GM18511 (cell line): ENCODE data around the gene RHOH.
"Not testable (repeated sequence)": the region's sequence is repeated elsewhere in the genome, so short reads cannot be mapped to it uniquely, and the experiment has no call there.

ENCODE experiments used
- ATAC-seq: cut with Tn5 transposase; IDR thresholded peaks from one replicate; pipeline ENCODE4 v1.9.1; 2021; ENCODE audit warnings: mild to moderate bottlenecking, moderate library complexity; ENCODE audit not compliant: unreplicated experiment

The RHOH gene

DNA sequence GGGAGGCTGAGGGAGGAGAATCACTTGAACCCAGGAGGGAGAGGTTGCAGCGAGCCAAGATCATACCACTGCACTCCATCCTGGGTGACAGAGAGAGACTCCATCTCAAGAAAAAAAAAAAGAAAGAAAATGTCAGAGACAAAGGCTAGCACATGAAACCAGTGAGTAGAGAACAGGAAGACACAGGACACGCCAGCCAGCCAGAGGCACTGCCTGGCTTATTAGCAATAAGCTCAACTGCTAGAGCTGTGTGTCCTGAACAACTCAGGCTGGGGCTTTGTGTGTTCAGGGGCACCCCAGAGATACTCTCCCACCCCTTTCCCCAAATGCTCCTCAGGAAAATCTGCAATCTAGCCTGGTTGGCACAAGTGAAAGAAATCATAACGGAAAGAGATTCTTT, 60.0 kb downstream of the RHOH start:
- ATAC-seq, result no peak

DNA sequence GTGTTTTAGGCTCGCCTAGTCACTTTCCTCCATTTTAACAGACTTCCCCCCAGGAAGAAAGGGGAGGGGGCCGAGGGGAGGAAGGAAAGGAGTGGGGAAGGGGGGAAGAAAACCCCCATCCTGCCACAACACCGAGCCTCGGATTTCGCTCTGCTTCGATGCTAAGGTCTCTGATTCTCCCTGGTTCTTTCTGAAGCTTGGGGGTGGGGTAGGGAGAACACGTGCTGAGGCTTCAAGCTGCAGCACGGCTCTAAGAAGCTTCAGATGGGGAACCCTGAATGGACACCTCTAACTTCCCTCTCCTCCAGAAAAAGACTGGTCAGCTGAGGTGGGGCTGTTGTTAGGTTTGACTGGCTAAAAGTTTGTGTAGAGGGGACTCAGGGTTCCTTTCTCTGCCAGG, 61.8 kb downstream of the RHOH start:
- ATAC-seq, result no peak

DNA sequence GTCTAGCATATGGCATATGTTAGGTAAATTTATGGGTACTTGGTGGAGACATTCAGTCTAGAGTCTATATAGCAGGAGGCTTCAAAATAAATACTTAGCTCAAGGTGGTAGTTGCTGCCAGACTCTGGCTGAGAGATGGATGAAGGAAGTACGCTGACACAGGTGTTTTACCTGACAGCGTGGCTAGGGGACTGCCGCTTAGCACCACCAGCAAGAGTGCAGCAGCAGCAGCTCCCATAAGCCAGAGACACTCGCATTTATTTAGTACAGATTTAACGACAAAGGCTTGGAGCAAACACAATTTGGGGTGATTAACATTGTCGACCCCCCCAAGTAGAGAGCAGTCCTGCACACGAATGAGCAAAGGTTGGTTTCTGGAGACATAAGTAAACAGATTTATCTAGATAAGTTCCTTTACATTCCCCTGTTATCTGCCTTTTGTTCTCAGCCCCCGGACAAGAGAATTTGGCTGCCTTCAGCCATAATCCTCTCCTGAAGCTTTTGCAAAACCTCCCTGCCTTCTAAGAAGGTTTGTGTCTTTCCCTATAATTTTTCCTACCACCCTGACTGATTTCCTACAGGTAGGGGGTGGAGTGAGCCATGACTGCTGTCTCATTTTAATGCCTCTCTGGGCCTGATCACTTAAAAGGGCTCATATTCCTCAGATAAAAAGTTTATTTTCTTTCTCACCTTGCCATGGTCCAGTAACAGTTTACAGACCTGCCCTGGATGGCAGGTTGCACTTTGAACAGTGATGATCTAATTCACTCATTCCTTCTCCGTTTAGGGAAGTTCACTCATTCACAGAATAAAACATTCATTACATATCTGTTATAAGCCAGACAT, 64.6 kb downstream of the RHOH start:
- ATAC-seq, result no peak

DNA sequence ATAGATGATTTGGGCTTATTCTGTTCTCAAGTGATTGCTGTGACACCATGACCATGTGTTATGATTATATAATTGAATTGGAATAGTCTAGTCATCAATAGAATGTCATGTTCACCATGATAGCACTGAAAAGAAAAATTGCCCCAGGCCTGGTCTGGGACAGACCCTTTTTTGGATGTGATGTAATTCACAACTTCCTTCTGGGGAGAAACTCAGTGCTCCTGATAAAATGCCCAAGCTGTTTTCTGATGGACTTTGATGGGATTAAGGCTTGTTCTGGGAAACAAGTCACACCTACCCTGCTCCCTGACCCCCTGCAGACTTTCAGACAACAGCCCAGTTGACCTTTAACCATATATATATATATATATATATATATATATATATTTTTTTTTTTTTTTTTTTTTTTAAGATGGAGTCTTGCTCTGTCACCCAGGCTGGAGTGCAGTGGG, 65.3 kb downstream of the RHOH start:
- no peak for ATAC-seq

DNA sequence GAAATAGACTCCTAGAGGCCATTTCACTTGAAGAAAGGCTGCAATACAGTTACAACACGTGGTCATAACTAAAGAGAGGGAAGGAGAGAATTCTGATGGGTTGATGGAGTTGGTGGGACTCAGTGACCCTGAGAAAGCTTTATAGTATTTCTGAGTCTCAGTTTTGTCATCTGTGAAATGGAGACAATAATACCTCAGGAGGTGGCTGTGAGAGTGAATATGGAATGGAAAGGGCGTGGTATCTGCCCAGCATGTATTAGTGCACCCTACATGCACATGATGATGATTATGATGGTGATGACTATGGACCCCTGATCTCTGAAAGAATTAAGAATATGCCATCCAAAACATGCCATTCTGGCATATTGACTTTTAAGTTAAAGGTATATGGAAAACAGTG, 66.0 kb downstream of the RHOH start:
- no peak for ATAC-seq

DNA sequence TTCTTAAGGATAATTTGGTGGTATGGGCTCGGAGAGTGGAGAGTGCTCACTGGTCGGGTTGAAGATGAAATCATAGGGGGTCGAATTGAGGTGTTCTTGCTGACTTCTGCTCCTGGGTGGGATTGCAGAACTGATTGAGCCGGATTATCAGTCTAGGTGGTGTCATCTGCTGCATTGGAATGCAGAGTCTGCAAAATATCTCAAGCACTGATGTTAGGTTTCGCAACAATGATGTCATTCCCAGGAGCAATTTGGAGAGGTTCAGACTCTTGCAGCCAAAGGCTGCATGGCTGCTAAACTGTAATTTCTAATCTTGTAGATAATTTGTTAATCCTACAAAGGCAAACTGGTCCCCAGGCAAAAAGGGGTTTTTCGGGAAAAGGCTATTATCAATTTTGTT, 67.7 kb downstream of the RHOH start:
- no peak for ATAC-seq

DNA sequence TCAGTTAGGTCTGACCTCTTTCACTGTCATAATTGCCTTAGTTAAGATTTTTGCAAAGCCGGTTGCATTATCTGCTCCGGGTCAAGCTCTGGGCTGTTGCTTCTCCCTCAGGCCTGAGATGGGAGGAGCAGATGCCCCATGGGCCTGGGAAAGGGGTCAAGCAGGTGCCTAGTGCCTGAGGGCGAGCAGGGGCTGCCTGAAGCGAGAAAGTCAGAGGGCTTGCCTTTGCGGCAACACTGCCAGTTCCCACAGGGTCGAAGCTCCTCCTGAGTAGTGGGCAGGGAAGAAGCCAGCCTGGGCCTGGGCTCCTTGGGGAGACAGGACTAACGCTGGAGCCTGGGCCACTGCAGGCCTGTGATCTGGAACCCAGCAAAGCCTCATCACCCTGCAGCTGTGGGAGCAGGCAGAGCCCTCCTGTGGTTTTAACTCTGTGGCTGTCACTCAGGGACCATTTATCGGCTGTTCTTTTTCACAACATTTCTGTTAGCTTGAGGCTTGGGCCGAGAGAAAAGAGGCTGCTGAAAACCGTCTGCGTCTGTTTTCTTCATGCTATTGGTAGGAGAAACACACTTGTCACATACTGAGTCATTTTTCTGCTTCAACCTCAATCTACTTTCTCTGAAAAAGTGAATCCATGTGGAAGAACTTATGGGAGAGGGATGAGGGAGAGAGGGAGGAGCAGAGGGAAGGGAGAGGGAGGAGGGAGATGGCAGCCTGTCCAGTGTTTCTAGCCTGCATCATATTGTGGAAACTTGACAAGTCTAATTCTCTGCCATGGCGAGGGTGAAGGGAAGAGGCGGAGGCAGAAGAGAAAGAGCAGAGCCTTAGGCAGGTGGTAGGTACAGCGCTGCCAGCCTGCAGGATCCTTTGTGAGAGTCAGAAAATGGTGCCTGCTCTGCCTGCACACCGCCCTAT, 68.4 kb downstream of the RHOH start:
- ATAC-seq, result no peak

DNA sequence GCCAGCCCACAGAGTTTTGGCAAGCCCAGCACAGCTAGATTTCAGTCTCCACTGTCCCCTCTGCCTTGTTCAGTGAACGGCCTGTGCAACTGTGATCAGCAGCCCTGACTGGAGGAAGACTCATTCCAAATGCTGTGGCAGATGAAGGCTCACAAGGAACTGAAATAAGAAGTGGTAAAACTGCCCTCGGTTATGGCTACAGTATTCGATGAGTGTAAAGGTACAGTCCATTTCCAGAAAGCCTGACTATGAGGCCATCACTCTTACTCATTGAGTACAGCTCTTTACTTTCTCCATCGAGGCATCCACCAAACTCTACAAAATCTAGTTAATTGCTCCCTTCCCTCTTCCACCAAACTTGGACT, 69.1 kb downstream of the RHOH start:
- no peak for ATAC-seq

DNA sequence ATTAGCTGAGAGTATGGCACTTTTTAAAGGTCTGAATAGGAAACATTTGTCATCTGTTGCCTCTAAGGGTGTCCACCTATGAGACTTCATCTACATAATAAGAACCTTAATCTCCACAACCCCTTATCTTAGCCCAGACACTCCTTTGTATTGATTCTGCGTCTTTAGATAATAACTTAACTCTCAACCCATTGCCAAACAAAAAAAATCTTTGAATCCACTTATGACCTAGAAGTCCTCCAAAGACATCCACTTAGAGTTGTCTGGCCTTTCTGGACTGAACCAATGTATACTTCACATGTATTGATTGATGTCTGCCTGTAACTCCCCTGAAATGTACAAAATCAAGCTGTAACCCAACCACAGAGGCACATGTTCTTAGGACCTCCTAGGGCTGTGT, 72.3 kb downstream of the RHOH start:
- no peak for ATAC-seq

DNA sequence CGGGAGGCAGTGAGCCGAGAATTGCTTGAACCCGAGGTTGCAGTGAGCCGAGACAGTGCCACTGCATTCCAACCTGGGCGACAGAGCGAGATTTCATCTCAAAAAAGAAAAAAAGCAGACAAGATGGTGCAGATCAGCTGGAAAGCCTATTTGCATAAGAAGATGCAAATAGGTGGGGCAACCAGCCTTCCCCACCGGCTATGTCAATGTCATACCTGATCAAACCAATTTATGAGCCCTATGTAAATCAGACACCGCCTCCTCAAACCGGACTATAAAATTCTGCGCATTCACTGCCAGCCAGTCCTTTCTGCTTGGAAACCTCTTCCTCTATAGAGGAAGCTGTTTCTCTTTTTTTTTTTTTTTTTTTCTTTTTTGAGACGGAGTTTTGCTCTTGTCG, 73.8 kb downstream of the RHOH start:
- no peak for ATAC-seq

DNA sequence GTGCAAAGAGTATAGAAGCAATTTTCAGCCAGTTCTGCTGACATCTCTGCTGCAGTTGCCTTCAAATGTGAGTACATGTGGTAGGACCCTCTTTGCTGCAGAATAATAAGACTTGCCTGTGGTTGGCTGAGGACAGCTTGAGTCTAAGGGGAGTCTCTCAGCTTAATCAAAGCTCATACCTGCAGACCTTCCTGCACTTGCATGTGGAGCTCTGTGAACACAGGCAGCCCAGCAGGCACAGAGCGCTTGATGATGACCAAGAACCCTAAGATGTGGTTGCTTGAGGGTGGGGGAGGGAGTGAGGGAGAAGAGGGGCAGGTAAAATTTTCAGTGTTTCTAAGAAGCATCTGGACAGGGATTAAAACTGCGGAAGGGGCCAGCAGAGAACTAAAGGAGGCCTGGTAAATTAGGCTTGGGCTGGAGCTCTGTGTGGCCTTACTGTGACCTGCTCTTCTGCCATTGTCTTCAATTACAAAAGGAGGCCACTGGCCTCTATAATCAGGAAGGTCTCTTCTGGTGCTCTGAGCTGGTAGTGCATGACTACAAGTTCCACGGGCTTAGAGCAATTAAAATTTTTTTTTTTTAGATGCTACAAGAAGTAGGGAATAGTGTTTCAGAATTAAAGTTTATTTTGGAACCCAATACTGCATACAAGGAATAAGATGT, 78.4 kb downstream of the RHOH start:
- ATAC-seq, result no peak

DNA sequence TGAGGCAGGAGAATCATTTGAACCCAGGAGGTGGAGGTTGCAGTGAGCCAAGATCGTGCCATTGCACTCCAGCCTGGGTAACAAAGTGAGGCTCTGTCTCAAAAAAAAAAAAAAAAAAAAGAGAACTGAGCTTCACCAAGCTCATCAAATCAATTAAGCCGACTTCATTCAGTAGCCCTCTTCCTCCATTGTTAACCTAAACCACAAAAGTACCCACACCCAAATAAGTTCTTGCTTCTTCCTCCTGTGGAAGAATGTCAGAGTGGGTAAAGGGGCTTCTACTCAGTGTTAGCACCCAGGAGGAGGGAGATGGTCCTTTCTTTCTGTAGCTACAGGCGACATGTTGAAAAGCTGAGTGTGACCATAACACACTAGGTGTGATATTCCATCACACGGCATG, 79.7 kb downstream of the RHOH start:
- no peak for ATAC-seq

DNA sequence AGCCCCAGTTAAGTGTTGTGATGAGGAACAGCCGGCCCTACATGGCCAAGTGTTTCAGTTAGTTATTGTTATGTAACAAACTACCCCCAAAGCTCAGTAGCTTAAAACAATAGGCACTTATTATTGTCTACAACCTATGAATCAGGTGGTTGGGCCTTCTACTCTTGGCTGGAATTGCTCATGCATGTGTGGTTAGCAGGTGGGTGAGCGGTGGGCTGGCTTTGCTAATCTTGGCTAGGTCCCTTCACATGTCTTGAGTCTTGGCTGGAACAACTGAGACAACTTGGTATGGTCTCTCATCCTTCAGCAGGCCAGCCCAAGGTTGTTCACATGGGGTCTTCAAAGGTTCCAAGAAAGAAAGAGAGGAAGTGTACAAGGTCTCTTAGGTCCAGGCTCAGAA, 83.8 kb downstream of the RHOH start:
- ATAC-seq, result no peak

DNA sequence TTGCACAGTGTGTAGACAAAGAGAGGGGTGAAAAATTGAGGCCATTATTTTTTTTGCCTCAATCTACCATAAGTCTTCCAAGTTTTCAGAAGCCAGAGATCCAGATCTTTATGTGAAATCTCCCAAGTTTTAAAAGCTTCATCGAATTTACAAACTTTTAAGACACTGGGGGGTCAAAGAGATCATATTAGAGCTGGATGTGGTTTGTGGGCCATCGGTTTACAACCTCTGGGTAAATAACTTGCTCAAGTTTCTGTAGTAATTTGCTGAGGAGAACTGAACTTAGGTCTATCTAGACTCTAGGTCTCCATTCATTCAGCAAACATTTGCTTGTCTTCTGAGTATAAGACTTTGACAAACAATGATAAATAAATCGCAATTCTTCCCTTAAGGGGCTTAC, 84.3 kb downstream of the RHOH start:
- ATAC-seq, result no peak

DNA sequence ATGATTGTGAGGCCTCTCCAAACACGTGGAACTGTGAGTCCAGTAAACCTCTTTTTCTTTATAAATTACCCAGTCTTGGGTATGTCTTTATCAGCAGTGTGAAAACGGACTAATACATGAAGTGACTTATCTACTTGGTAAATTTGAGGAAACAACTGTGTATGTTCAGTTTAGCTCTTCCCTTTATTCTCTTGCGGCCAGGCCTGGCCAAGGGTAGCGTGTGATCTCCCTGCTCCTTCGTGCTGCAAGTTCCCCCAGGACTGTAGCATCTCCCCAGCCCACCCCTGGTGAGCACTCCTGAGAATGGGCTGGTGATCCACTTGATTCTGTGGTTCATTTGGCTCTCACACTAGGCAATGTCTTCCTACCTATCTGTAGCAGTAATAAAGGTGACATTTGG, 85.1 kb downstream of the RHOH start:
- no peak for ATAC-seq

DNA sequence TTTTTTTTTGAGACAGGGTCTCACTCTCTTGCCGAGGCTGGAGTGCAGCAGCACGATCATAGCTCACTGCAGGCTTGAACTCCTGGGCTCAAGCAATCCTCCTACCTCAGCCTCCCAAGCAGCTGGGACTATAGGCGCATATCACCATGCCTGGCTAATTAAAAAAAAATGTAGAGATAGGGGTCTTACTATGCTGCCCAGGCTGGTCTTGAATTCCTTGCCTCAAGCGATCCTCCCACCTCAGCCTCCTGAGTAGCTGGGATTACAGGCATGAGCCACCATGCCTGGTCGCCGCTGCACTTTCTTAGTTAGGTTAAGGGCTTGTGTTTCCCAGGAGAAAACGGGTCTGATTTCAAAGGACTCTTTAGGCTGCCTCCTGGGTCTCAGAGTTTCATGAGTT, 86.0 kb downstream of the RHOH start:
- not testable (repeated sequence) for ATAC-seq

DNA sequence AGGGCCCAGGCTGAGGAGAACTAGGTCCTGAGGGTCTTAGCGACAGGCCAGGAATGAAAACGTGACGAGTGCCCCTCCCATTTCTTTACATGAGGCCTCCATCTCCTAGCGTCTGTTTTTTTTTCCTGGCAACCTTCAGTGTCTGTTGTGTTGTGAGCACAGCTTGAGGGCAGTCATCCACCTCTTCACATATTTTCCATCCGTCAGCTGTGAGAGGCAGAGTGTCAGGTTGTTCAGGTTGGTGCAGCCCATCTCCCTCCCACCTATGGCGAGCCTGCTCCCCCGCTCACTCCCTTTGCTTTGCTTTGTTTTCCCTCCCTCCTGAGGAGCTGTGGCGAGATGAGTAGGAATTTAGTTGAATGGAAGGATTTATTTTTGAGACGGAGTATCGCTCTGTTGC, 86.6 kb downstream of the RHOH start:
- no peak for ATAC-seq

DNA sequence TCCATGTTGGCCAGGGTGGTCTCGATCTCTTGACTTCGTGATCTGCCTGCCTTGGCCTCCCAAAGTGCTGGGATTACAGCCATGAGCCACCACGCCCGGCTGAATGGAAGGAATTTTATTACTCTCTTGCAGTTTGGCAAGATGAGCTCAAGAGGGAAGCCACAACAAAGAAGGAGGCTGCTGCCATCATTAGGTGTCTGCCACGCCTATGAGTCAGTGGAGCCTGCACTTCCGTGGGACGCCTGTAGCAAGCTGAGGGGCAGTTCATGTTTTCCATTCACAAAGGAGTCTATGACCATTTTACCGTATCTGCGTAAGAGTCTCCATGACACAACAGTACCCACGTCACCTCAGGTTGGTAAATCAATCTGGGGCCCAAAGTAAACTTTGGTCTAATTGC, 87.1 kb downstream of the RHOH start:
- ATAC-seq, result peak; percentile 49

DNA sequence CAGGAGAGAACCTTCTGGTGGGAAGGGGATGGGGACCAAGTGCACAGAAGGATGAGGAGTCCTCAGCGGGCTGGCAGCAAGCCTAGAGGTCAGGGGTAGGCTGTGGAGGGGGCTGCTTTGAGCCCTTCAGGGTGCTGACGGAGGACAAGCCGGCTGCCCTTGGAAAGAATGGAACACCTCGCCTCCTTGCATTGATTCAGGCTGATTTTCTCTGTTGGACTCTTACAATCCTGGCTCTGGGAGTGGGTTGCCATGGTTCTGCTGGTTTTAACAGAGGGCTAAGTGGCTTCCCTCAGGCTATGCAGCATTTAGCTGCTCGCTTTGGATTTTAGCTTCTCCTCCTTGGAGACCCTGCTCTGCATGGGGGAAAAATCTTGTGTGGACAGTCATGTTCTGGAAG, 88.9 kb downstream of the RHOH start:
- no peak for ATAC-seq

DNA sequence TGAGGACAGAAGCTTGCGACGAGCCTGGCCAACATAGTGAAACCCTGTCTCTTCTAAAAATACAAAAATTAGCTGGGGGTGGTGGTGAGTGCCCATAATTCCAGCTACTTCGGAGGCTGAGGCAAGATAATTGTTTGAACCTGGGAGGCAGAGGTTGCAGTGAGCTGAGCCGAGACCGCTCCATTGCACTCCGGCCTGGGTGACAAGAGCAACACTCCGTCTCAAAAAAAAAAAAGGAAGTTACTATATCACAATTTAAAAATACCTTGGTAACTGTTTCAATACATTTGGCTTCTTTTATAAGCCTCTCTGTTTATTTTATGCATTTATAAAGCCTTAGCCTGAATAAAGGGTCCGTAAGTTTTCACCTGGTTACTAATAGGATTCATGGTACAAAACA, 91.7 kb downstream of the RHOH start:
- no peak for ATAC-seq

DNA sequence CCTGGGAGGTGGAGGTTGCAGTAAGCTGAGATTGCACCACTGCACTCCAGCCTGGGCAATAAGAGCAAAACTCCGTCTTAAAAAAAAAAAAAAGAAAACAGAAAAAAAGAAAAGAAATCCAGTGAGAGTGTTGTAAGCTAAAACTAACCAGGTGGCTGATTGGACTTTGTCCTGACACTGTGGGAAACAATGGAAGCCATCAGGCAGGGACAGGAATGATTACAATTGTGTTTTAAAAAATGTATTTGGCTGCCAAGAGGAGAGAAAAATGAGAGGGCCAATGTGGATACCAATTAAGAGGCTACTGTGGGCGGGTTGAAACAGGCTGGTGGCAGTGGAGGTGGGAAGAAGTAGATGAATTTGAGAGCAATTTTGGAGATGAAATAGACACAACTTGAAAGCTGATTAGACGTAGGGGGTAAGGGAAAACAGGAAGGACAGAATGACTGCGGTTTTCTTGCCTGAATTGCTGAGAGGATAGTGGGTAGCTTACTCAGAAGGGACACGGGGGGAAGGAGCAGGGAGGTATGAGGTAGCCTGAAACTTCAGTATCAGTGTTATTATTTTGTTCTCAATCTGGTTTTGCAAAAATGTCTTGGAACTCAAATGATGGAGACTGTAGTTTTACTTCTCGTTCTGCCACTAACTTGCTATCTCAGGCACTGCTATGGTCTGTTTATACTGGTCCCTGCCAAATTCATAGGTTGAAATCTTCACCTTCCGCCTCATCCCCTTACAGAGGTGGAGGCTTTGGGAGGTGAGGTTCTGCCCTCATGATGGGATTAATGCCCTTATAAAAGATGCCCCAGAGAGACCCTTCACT, 92.7 kb downstream of the RHOH start:
- peak; percentile 70 for ATAC-seq
